Stimulated activated CD4-positive, alpha-beta T cell treated with anti-CD3 and anti-CD28 coated beads, Interleukin-2, amount 100 ng/mL, for 48 hours (primary cell): Measurements from ENCODE around the gene OPRL1.

ENCODE experiments used
- DNase-seq, 2 donors: peaks; one replicate each; pipeline ENCODE4 v3.0.0-alpha.2; 2020

The OPRL1 gene

DNA sequence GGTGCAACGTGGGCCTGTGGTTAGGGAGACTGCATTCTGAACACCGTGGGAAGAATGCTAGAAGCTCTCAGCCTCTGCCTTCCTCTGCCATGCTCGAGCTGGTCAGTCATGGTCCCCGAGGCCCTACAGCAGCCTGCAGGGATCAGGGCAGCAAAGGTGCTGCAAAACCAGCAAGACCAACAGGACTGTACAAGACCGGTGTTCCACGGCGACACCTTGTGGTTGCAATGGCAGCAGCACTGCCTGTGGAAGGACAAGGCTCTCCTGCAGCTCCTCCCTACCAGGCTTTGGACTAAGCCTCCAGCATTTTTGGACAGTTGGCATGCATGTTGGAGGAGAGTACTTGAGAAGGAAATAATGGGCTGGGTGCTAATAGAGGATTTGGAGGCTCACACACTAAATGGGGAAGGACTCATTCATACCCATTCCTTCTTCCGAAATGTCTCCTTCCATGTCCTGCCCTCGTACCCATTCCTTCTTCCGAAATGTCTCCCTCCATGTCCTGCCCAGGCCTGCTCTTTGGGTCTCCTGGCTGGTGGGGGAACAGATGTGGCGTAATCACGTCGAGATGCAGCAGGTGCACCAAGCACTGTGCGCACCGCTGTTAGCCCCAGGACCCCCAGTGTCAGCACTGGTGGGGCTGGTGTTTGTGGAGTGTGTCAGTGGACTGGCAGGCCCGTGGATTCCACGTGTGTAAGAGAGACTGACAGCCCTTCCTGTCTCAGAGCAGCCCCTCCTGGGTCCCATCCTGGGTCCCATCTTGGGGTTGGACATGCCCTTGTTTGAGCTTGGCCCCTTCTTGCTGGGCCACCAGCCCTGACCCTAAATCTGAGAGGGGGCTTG, 65.8 kb downstream of the OPRL1 start:
- peak in 1 of 2 donors; percentile 18 for DNase-seq

DNA sequence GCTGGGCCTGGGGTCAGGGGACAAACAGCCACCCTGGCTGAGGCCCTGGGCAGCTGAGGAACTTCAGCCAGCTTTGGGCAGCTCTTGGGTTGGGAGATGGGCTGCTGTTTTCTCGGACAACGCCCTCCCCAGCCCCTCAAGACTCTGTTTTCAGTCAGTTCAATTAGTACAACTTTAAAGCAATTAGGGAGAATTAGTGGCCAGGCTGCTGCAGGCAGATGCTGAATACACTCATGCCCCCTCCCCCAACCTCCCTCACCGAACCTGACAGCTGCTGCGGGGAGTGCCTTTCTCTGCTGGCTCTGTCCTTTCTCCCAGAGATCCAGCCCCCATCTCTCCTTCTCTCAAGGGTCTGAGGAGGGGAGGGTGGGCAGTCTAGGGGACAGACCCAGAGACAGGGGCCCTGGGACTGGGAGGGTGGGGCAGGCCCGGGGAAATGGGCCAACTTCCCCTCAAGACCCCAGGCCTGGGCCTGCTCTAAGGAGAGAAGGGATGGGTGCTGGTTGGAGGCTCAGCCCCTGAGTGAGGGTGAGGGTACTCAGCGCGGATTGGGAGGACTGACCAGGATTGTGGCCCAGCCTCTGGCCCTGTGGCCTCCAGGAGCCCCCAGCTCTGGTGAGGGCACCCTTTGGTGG, 66.5 kb downstream of the OPRL1 start:
- DNase-seq = no peak

DNA sequence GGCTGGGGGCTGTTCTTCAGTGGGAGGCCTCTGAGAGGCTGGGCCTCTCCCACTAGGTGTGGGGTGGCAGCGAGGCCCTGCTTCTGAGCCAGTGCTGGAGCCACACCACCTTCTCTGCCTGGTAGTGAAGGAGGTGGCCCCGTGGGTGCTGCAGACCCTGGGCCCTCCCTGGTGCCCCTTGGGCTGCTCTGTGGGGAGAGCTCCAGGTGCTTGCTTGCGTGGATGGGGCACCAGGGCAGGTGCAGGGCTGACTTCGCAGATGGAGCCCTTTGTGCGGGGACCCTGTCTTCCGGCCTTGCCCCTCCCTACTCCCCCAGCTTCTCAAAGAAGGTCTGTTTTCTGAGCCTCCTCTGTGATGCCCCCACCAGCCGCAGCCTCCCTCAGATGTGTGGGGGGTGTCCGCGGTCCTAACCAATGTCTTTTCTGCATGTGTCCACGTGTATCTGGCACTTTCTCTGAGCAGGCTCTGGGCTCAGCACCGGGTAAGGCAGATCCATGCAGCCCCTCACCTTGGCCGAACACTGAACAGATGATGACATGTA, 67.1 kb downstream of the OPRL1 start:
- DNase-seq = no peak

DNA sequence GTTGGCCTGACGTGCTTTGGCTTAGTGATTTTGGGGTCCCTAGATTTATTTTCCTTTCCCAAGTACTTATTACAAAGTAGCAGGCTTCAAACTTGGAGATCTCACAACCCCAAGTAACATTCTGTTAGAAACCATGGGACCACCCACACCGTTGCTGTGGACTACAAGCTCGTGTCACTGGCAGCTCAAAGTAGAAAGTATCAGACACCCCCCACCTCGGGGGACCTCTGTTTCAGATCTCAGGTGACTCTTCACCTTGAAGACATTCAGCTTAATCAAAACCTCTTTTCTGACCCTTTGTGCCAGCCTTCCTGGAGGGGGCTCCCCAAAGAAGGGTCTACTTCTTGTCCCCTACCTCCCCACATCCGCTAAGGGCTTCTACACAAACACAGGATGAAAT, 68.7 kb downstream of the OPRL1 start:
- no peak for DNase-seq

DNA sequence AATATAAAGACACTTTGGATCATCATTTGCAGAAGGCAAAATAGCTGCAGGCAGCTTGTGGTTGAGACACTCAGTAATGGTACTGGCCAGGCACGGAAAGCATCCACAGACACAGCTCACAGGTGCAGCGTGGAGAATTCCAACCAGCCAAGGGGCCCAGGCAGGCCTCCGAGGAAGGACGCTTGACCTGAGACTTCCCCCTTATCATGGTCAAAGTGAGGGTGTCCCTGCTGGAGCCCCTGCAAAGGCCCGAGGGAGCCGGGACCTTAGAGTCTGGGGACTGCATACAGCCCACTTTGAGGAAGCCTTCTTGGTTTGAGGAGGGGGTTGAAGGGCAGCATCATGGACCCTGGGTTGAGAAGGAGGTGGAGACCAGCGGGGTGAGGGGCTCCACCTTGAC, 69.3 kb downstream of the OPRL1 start:
- DNase-seq = no peak

DNA sequence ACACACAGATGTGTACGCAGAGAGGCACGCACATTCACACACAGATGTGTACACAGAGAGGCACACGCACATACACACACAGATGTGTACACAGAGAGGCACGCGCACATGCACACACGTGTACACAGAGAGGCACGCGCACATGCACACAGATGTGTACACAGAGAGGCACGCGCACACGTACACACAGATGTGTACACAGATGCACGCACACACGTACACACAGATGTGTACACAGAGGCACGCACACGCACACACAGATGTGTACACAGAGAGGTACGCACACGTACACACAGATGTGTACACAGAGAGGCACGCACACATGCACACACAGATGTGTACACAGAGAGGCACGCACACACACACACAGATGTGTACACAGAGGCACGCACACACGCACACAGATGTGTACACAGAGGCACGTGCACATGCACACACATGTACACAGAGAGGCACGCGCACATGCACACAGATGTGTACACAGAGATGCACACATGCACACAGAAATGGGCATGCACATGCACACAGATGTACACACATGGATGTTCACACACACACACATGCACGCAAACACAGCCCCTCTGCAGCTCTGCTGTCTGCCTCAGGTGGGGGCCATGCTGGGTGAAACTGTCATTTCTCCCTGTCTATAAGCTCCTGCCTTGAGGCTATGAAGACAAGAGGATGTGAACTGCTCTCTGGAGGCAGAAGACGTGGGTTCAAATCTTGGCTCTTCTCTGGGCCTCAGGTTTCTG, 70.1 kb downstream of the OPRL1 start:
- no peak for DNase-seq
